Measurements from ENCODE around the gene FOXP3. TPM values are rescaled to one million over a fixed set of nuclear protein-coding genes. Genes with fewer than 3 reads are reported as not detected.

Gene FOXP3
- total and polyA plus RNA-seq, 2 donors (not counting 3 experiments of a cell fraction or from before 2014, with no cell fraction given), result 0.06 TPM; not detected in 1

- POLR2A ChIA-PET, result no interaction called here
- no peak for FAIRE-seq
- Histone ChIP-seq H3K36me3 (ENCODE audit: control insufficient read depth in 2 of 2, extremely low read depth in 1 of 2, insufficient read depth in 2 of 2, low read length in 2 of 2) (peaks cover 0 to 9% of the 10 kb centered on the region in 2 experiments), H3K27me3 (ENCODE audit: control insufficient read depth in 2 of 2, insufficient read depth in 2 of 2, low read length in 2 of 2) (no peaks in the 10 kb centered on the region), H3K4me1 (ENCODE audit: control insufficient read depth, extremely low read depth, insufficient read depth, low read length) (peaks cover 3% of the 10 kb centered on the region), H3K9me1 (replicated peaks; ENCODE audit: control insufficient read depth, extremely low read depth, insufficient read depth, low read length) (no peaks in the 10 kb centered on the region), H3K9me3 (replicated peaks; ENCODE audit: control insufficient read depth, insufficient read depth, low read length) (no peaks in the 10 kb centered on the region), H3K79me2 (ENCODE audit: control insufficient read depth, insufficient read depth, low read length) (no peaks in the 10 kb centered on the region), H3K4me2 (ENCODE audit: insufficient read depth, low read length) (no peak overlapping the region), H3K27ac (ENCODE audit: insufficient read depth, low read depth, low read length) (no peak overlapping the region), H4K20me1 (replicated peaks; ENCODE audit: control insufficient read depth, extremely low read depth, insufficient read depth, low read length) (no peaks in the 10 kb centered on the region), H3K9ac (replicated peaks; ENCODE audit: extremely low read depth, insufficient read depth, low read length) (no peak overlapping the region), H2AFZ (ENCODE audit: low read depth, low read length) (no peak overlapping the region), H3K4me3 (replicated peaks in 1 of 3; ENCODE audit: insufficient read depth in 1 of 3, low read depth in 1 of 3, low read length in 3 of 3) (no peak overlapping the region)
- intact Hi-C loops (cut with micrococcal nuclease), result no loop called here
- CTCF ChIA-PET, result no interaction called here
- no TSS peak for BruUV-seq (replicated peaks)
- no peak for DNase-seq (ENCODE audit: low read depth, low spot score)
- TF ChIP-seq MYC (IDR thresholded peaks at IDR 0.05; ENCODE audit: low read depth, low read length) (no peak), EZH2 (IDR thresholded peaks at IDR 0.05; ENCODE audit: borderline replicate concordance, low read depth, low read length, severe bottlenecking) (no peak), POLR2A (IDR thresholded peaks at IDR 0.05; ENCODE audit: low read depth, low read length) (no peak), JUN (IDR thresholded peaks at IDR 0.05; ENCODE audit: borderline replicate concordance, insufficient read depth, insufficient read length, low read depth) (no peak), GATA2 (IDR thresholded peaks at IDR 0.05; ENCODE audit: insufficient read depth, insufficient read length, low read depth, low read length) (no peak), MAX (IDR thresholded peaks at IDR 0.05; ENCODE audit: insufficient read depth, insufficient read length) (no peak), CTCF (IDR thresholded peaks at IDR 0.05; ENCODE audit: extremely low read depth in 1 of 2, insufficient read depth in 1 of 2, low read depth in 1 of 2, low read length in 2 of 2) (no peak), FOS (IDR thresholded peaks at IDR 0.05; ENCODE audit: borderline replicate concordance, insufficient read depth, low read length) (no peak), POLR2AphosphoS5 (IDR thresholded peaks at IDR 0.05; ENCODE audit: insufficient read depth, low read depth, low read length) (no peak)
- dilution Hi-C loops (cut with MboI; ENCODE audit: extremely low pct_ligation_motif_present, low sequenced_read_pairs), result no loop called here
Measured at GRCh38 chrX:49244207-49244606, 20.3 kb downstream of the FOXP3 start.

Data from endothelial cell of umbilical vein (primary cell).